Liver (tissue), 3 donors: ENCODE data around the gene CCNY.

Source experiments
- ATF3 ChIP-seq: IDR thresholded peaks from 2 replicates; pipeline ENCODE4 v1.6.1; 2016; ENCODE audit warnings: antibody characterized with exemption
- CTCF ChIP-seq: fragments of 150-350 bp; IDR thresholded peaks from 2 replicates; pipeline ENCODE4 v1.5.1; 2017; ENCODE audit warnings: improper control_type of control experiment, low read depth, low read length; ENCODE audit not compliant: missing input control
- GABPA ChIP-seq, 2 donors: IDR thresholded peaks in 1 of 2; conservative IDR thresholded peaks in 1 of 2; 2 replicates each; pipeline ENCODE4 v1.6.1; 2016; ENCODE audit warnings: antibody characterized with exemption in 2 of 2, mild to moderate bottlenecking in 1 of 2, moderate library complexity in 1 of 2
- JUND ChIP-seq, 2 donors: IDR thresholded peaks; 2 replicates each; pipeline ENCODE4 v1.6.1; 2016; ENCODE audit warnings: antibody characterized with exemption in 2 of 2
- MAX ChIP-seq: IDR thresholded peaks from 2 replicates; pipeline ENCODE4 v1.6.1; 2016; ENCODE audit warnings: antibody characterized with exemption
- TAF1 ChIP-seq: conservative IDR thresholded peaks from 2 replicates; pipeline ENCODE4 v1.6.1; 2016; ENCODE audit warnings: antibody characterized with exemption, mild to moderate bottlenecking
- donor health status: healthy.
- donor health status: healthy.

- TF ChIP-seq CTCF (no peak), ATF3 (no peak), GABPA (IDR thresholded peaks at IDR 0.05 in 1 of 2, conservative IDR thresholded peaks at IDR 0.05 in 1 of 2) (no peak), MAX (no peak), JUND (IDR thresholded peaks at IDR 0.05) (no peak), TAF1 (no peak)
Observed at GRCh38 chr10:35464825-35465456, 128.6 kb downstream of the CCNY start.
